NCI-H1048 (cell line): ENCODE results near the gene CTTNBP2.

Source experiments
- DNase-seq: peaks from one replicate; lab custom pipeline; 2025; lab: John Stamatoyannopoulos, UW

Gene CTTNBP2

GRCh38 chr7:117690147-117690546, 183.1 kb downstream of the CTTNBP2 start:
- DNase-seq, result no peak

GRCh38 chr7:117689406-117689805, 183.8 kb downstream of the CTTNBP2 start:
- no peak for DNase-seq

- DNase-seq, result no peak
Observed at GRCh38 chr7:117688126-117688525, 185.1 kb downstream of the CTTNBP2 start.

- DNase-seq, result no peak
Observed at GRCh38 chr7:117686311-117686935, 186.8 kb downstream of the CTTNBP2 start.

- no peak for DNase-seq
Observed at GRCh38 chr7:117685795-117686194, 187.4 kb downstream of the CTTNBP2 start.

- DNase-seq, result no peak
Observed at GRCh38 chr7:117683430-117684175, 189.6 kb downstream of the CTTNBP2 start.

- DNase-seq, result no peak
Observed at GRCh38 chr7:117682681-117683385, 190.4 kb downstream of the CTTNBP2 start.

- no peak for DNase-seq
Observed at GRCh38 chr7:117679120-117679519, 194.1 kb downstream of the CTTNBP2 start.

GRCh38 chr7:117675497-117676435, 197.5 kb downstream of the CTTNBP2 start:
- no peak for DNase-seq

GRCh38 chr7:117674617-117675016, 198.6 kb downstream of the CTTNBP2 start:
- DNase-seq, result no peak

GRCh38 chr7:117673839-117674238, 199.4 kb downstream of the CTTNBP2 start:
- peak; percentile 10 for DNase-seq

GRCh38 chr7:117673367-117673766, 199.9 kb downstream of the CTTNBP2 start:
- DNase-seq, result no peak

- DNase-seq, result no peak
Observed at GRCh38 chr7:117672453-117672852, 200.8 kb downstream of the CTTNBP2 start.

GRCh38 chr7:117669818-117670217, 203.4 kb downstream of the CTTNBP2 start:
- DNase-seq, result no peak

GRCh38 chr7:117667456-117667855, 205.8 kb downstream of the CTTNBP2 start:
- no peak for DNase-seq

GRCh38 chr7:117666689-117667088, 206.6 kb downstream of the CTTNBP2 start:
- DNase-seq, result no peak

- no peak for DNase-seq
Observed at GRCh38 chr7:117666031-117666430, 207.2 kb downstream of the CTTNBP2 start.

- DNase-seq, result no peak
Observed at GRCh38 chr7:117665368-117665767, 207.9 kb downstream of the CTTNBP2 start.

GRCh38 chr7:117664047-117664446, 209.2 kb downstream of the CTTNBP2 start:
- no peak for DNase-seq

- DNase-seq, result no peak
Observed at GRCh38 chr7:117661328-117661727, 211.9 kb downstream of the CTTNBP2 start.
